SJCRH30 (cell line): Measurements from ENCODE around the gene TTLL4. TPM values are rescaled to one million over a fixed set of nuclear protein-coding genes. Genes with fewer than 3 reads are reported as not detected.
"Not testable (repeated sequence)": the region's sequence is repeated elsewhere in the genome, so short reads cannot be mapped to it uniquely, and the experiment has no call there.

Experiments used
- DNase-seq, 2 experiments: peaks; one replicate each; pipeline ENCODE4 v3.0.0-alpha.2; 2015 to 2020
- H3K27ac ChIP-seq: fragments of 250-450 bp; sonication (Bioruptor Pico); 2 replicates; pipeline ENCODE4 v1.5.1; 2020; ENCODE audit warnings: mild to moderate bottlenecking, moderate library complexity
- H3K27me3 ChIP-seq: fragments of 250-450 bp; sonication (Bioruptor Pico); 2 replicates; pipeline ENCODE4 v1.5.1; 2020; ENCODE audit warnings: mild to moderate bottlenecking, moderate library complexity
- H3K36me3 ChIP-seq: fragments of 250-450 bp; sonication (Bioruptor Pico); 2 replicates; pipeline ENCODE4 v1.5.1; 2020; ENCODE audit warnings: mild to moderate bottlenecking, moderate library complexity
- H3K4me1 ChIP-seq: fragments of 250-450 bp; sonication (Bioruptor Pico); 2 replicates; pipeline ENCODE4 v1.5.1; 2020; ENCODE audit warnings: mild to moderate bottlenecking, moderate library complexity
- H3K4me3 ChIP-seq: fragments of 250-450 bp; sonication (Bioruptor Pico); 2 replicates; pipeline ENCODE4 v1.5.1; 2020; ENCODE audit warnings: mild to moderate bottlenecking, moderate library complexity
- H3K9me3 ChIP-seq: fragments of 250-450 bp; sonication (Bioruptor Pico); replicated peaks from 2 replicates; pipeline ENCODE4 v1.5.1; 2020; ENCODE audit warnings: mild to moderate bottlenecking, moderate library complexity
- total RNA-seq: library from RNA; depleted of rRNA; stranded (reverse); fragments of >200 nt; shearing (Covaris generic); gene quantifications from 2 replicates; pipeline ENCODE4 v1.2.3, GENCODE V29; 2014; rRNA removed

TTLL4 gene
- total RNA-seq: 52.1 and 60.8 TPM in 2 replicates

GRCh38 chr2:218710687-218711549, at the start of gene TTLL4:
Gene TTLL4 (plus strand): TSS chr2:218710835. CDS start chr2:218737677, 26,842 bp downstream.
- peaks cover 8% of the 10 kb centered on the region for H3K36me3 ChIP-seq
- no peaks in the 10 kb centered on the region for H3K9me3 ChIP-seq
- no peaks in the 10 kb centered on the region for H3K27me3 ChIP-seq
- peak within 1 kb of the TSS; percentile 81 for H3K4me3 ChIP-seq
- H3K27ac ChIP-seq: peak within 1 kb of the TSS; percentile 63
- H3K4me1 ChIP-seq: 0 out of 2 replicates have a peak, but pooled peaks cover 2% of the 10 kb centered on the region
- DNase-seq: peak; percentile 98

- H3K4me1 ChIP-seq: no peaks in the 10 kb centered on the region
- H3K4me3 ChIP-seq: no peak overlapping the region
- DNase-seq: no peak
- peaks cover 25% of the 10 kb centered on the region for H3K36me3 ChIP-seq
- no peaks in the 10 kb centered on the region for H3K9me3 ChIP-seq
- no peak overlapping the region for H3K27ac ChIP-seq
- no peaks in the 10 kb centered on the region for H3K27me3 ChIP-seq
Observed at GRCh38 chr2:218662377-218662776, 48.3 kb upstream of the TTLL4 start.

- Histone ChIP-seq H3K27me3 (no peaks in the 10 kb centered on the region), H3K36me3 (peaks cover 22% of the 10 kb centered on the region)
Observed at GRCh38 chr2:218662827-218663226, 47.8 kb upstream of the TTLL4 start.

GRCh38 chr2:218663901-218664300, 46.7 kb upstream of the TTLL4 start:
- H3K4me3 ChIP-seq: no peak overlapping the region
- no peak overlapping the region for H3K27ac ChIP-seq
- peaks cover 21% of the 10 kb centered on the region for H3K36me3 ChIP-seq
- H3K27me3 ChIP-seq: no peaks in the 10 kb centered on the region
- no peaks in the 10 kb centered on the region for H3K4me1 ChIP-seq
- no peak for DNase-seq
- no peaks in the 10 kb centered on the region for H3K9me3 ChIP-seq

More at GRCh38 chr2:218662827-218663226, 47.8 kb upstream of the TTLL4 start:
- Histone ChIP-seq H3K9me3 (no peaks in the 10 kb centered on the region), H3K27ac (no peak overlapping the region), H3K4me1 (no peaks in the 10 kb centered on the region), H3K4me3 (no peak overlapping the region)
- DNase-seq: no peak

GRCh38 chr2:218664653-218665052, 46.0 kb upstream of the TTLL4 start:
- no peak for DNase-seq
- Histone ChIP-seq H3K36me3 (peaks cover 21% of the 10 kb centered on the region), H3K27me3 (no peaks in the 10 kb centered on the region), H3K27ac (no peak overlapping the region), H3K9me3 (no peaks in the 10 kb centered on the region), H3K4me1 (no peaks in the 10 kb centered on the region), H3K4me3 (no peak overlapping the region)

GRCh38 chr2:218671097-218671653, 39.5 kb upstream of the TTLL4 start:
- peaks cover 6% of the 10 kb centered on the region for H3K4me1 ChIP-seq
- peak overlapping the region; percentile 76 for H3K27ac ChIP-seq
- DNase-seq: no peak
- H3K4me3 ChIP-seq: peak overlapping the region; percentile 70
- H3K27me3 ChIP-seq: no peaks in the 10 kb centered on the region
- H3K36me3 ChIP-seq: peaks cover 4% of the 10 kb centered on the region
- H3K9me3 ChIP-seq: no peaks in the 10 kb centered on the region

- Histone ChIP-seq H3K36me3 (no peaks in the 10 kb centered on the region; the same call in 1 of the 2 replicates), H3K4me3 (peak within 1 kb of the TSS; percentile 70), H3K27ac (peak within 1 kb of the TSS; percentile 76), H3K4me1 (peaks cover 6% of the 10 kb centered on the region), H3K27me3 (no peaks in the 10 kb centered on the region), H3K9me3 (no peaks in the 10 kb centered on the region)
- peak; percentile 93 to 94 for DNase-seq
Observed at GRCh38 chr2:218671654-218672566, 38.7 kb upstream of the TTLL4 start, which contains the start of the genes RNF25 and STK36. Gene RNF25 (minus strand): TSS chr2:218672002. CDS start chr2:218671970, 32 bp downstream. Gene STK36 (plus strand): TSS chr2:218672086. CDS start chr2:218672830, 744 bp downstream.

GRCh38 chr2:218679119-218679518, 31.5 kb upstream of the TTLL4 start:
- H3K4me1 ChIP-seq: no peaks in the 10 kb centered on the region
- DNase-seq: no peak
- no peaks in the 10 kb centered on the region for H3K27me3 ChIP-seq
- H3K9me3 ChIP-seq: no peaks in the 10 kb centered on the region
- no peak overlapping the region for H3K27ac ChIP-seq
- no peaks in the 10 kb centered on the region for H3K36me3 ChIP-seq
- no peak overlapping the region for H3K4me3 ChIP-seq

GRCh38 chr2:218680061-218680460, 30.6 kb upstream of the TTLL4 start:
- H3K4me3 ChIP-seq: no peak overlapping the region
- H3K36me3 ChIP-seq: no peaks in the 10 kb centered on the region
- H3K9me3 ChIP-seq: no peaks in the 10 kb centered on the region
- no peaks in the 10 kb centered on the region for H3K27me3 ChIP-seq
- DNase-seq: no peak
- no peak overlapping the region for H3K27ac ChIP-seq
- no peaks in the 10 kb centered on the region for H3K4me1 ChIP-seq

GRCh38 chr2:218687400-218688060, 23.1 kb upstream of the TTLL4 start:
- H3K4me1 ChIP-seq, H3K27me3 ChIP-seq, H3K9me3 ChIP-seq, H3K36me3 ChIP-seq, H3K4me3 ChIP-seq, H3K27ac ChIP-seq: not testable (repeated sequence)
- DNase-seq: peak; percentile 65 to 80

- Histone ChIP-seq H3K27ac (no peak overlapping the region), H3K36me3 (peaks cover 5% of the 10 kb centered on the region)
Observed at GRCh38 chr2:218691234-218691633, 19.4 kb upstream of the TTLL4 start.

GRCh38 chr2:218694405-218695145, 16.1 kb upstream of the TTLL4 start:
- Histone ChIP-seq H3K4me3 (no peak overlapping the region), H3K36me3 (peaks cover 5% of the 10 kb centered on the region), H3K4me1 (no peaks in the 10 kb centered on the region), H3K27me3 (no peaks in the 10 kb centered on the region), H3K9me3 (no peaks in the 10 kb centered on the region), H3K27ac (no peak overlapping the region)
- no peak for DNase-seq

More at GRCh38 chr2:218691234-218691633, 19.4 kb upstream of the TTLL4 start:
- Histone ChIP-seq H3K9me3 (no peaks in the 10 kb centered on the region), H3K4me3 (no peak overlapping the region), H3K4me1 (no peaks in the 10 kb centered on the region), H3K27me3 (no peaks in the 10 kb centered on the region)
- DNase-seq: no peak

- no peak for DNase-seq
- peaks cover under 1% of the 10 kb centered on the region; the same call in 1 of the 2 replicates for H3K36me3 ChIP-seq
- H3K9me3 ChIP-seq: no peaks in the 10 kb centered on the region
- H3K4me3 ChIP-seq: no peak overlapping the region
- H3K27me3 ChIP-seq: no peaks in the 10 kb centered on the region
- H3K4me1 ChIP-seq: no peaks in the 10 kb centered on the region
- no peak overlapping the region for H3K27ac ChIP-seq
Observed at GRCh38 chr2:218698885-218699284, 11.8 kb upstream of the TTLL4 start.
